HG02885 (cell line): Measurements from ENCODE around the gene ZSCAN1.

Experiments used
- ATAC-seq: cut with Tn5 transposase; IDR thresholded peaks from one replicate; pipeline ENCODE4 v1.9.1; 2021; ENCODE audit warnings: mild to moderate bottlenecking; ENCODE audit not compliant: unreplicated experiment, poor library complexity

The ZSCAN1 gene

GRCh38 chr19:58038688-58039204, 4.9 kb downstream of the ZSCAN1 start:
- ATAC-seq, result no peak

- no peak for ATAC-seq
These were observed 7.1 kb downstream of the ZSCAN1 start for GRCh38 chr19:58040751-58041525.

GRCh38 chr19:58042495-58043340, 8.9 kb downstream of the ZSCAN1 start:
- ATAC-seq, result no peak

GRCh38 chr19:58044391-58044790, 10.6 kb downstream of the ZSCAN1 start:
- ATAC-seq, result no peak

GRCh38 chr19:58044886-58045285, 11.1 kb downstream of the ZSCAN1 start:
- ATAC-seq, result no peak

GRCh38 chr19:58045411-58046050, 11.7 kb downstream of the ZSCAN1 start:
- no peak for ATAC-seq

GRCh38 chr19:58046856-58047255, 13.0 kb downstream of the ZSCAN1 start:
- no peak for ATAC-seq

- no peak for ATAC-seq
These were observed 13.8 kb downstream of the ZSCAN1 start for GRCh38 chr19:58047672-58048071.

- no peak for ATAC-seq
These were observed 18.4 kb downstream of the ZSCAN1 start for GRCh38 chr19:58052256-58052655.

- ATAC-seq, result no peak
These were observed 19.8 kb downstream of the ZSCAN1 start for GRCh38 chr19:58053480-58054156.

- no peak for ATAC-seq
These were observed 21.4 kb downstream of the ZSCAN1 start for GRCh38 chr19:58054901-58055874.

- ATAC-seq, result no peak
These were observed 22.4 kb downstream of the ZSCAN1 start for GRCh38 chr19:58056261-58056660.

GRCh38 chr19:58056861-58057260, 23.0 kb downstream of the ZSCAN1 start:
- ATAC-seq, result no peak

GRCh38 chr19:58058467-58058866, 24.6 kb downstream of the ZSCAN1 start:
- no peak for ATAC-seq

- ATAC-seq, result no peak
These were observed 25.3 kb downstream of the ZSCAN1 start, which contains the start of gene ZNF135 for GRCh38 chr19:58059003-58059670. ZNF135 (plus strand) TSS chr19:58059282; CDS start chr19:58060003, 721 bp downstream.

GRCh38 chr19:58059671-58060078, 25.9 kb downstream of the ZSCAN1 start:
- ATAC-seq, result no peak

GRCh38 chr19:58060231-58060630, 26.4 kb downstream of the ZSCAN1 start:
- ATAC-seq, result no peak

- ATAC-seq, result no peak
These were observed 29.9 kb downstream of the ZSCAN1 start for GRCh38 chr19:58063712-58064111.
